Measurements from ENCODE around the gene OR8G1. TPM values are rescaled to one million over a fixed set of nuclear protein-coding genes. Genes with fewer than 3 reads are reported as not detected.

Gene OR8G1
- total RNA-seq, 1 donor from 2014 or later = not detected

- H3K36me3 Mint-ChIP-seq (ENCODE audit: low read depth) = no peaks in the 10 kb centered on the region
- no peak overlapping the region for H3K27ac Mint-ChIP-seq (ENCODE audit: unreplicated experiment)
- no peak for DNase-seq (ENCODE audit: low spot score)
- no peak overlapping the region for H3K4me3 Mint-ChIP-seq (ENCODE audit: unreplicated experiment)
- TF ChIP-seq CTCF (IDR thresholded peaks at IDR 0.05) = no peak
- no peaks in the 10 kb centered on the region for H3K4me1 Mint-ChIP-seq (ENCODE audit: low read depth)
- H3K27me3 Mint-ChIP-seq (ENCODE audit: low read depth) = no peaks in the 10 kb centered on the region
- H3K9me3 Mint-ChIP-seq (ENCODE audit: low read depth) = peaks cover 5% of the 10 kb centered on the region
These were observed 55.1 kb downstream of the OR8G1 start for GRCh38 chr11:124296016-124296415.

- DNase-seq (ENCODE audit: low spot score) = no peak
- Mint-ChIP-seq H3K4me1 (ENCODE audit: low read depth) (no peaks in the 10 kb centered on the region), H3K27ac (ENCODE audit: unreplicated experiment) (no peak overlapping the region), H3K27me3 (ENCODE audit: low read depth) (no peaks in the 10 kb centered on the region), H3K4me3 (ENCODE audit: unreplicated experiment) (no peak overlapping the region), H3K9me3 (ENCODE audit: low read depth) (no peaks in the 10 kb centered on the region), H3K36me3 (ENCODE audit: low read depth) (no peaks in the 10 kb centered on the region)
- no peak for TF ChIP-seq CTCF (IDR thresholded peaks at IDR 0.05)
These were observed 57.0 kb downstream of the OR8G1 start for GRCh38 chr11:124297921-124298320.

- no peak for DNase-seq (ENCODE audit: low spot score)
- Mint-ChIP-seq H3K4me3 (ENCODE audit: unreplicated experiment) (no peak overlapping the region), H3K36me3 (ENCODE audit: low read depth) (no peaks in the 10 kb centered on the region), H3K27ac (ENCODE audit: unreplicated experiment) (no peak overlapping the region), H3K4me1 (ENCODE audit: low read depth) (no peaks in the 10 kb centered on the region), H3K9me3 (ENCODE audit: low read depth) (no peaks in the 10 kb centered on the region), H3K27me3 (ENCODE audit: low read depth) (peaks cover 5% of the 10 kb centered on the region)
- TF ChIP-seq CTCF (IDR thresholded peaks at IDR 0.05) = no peak
These were observed 60.7 kb downstream of the OR8G1 start for GRCh38 chr11:124301548-124301947.

- Mint-ChIP-seq H3K36me3 (ENCODE audit: low read depth) (no peaks in the 10 kb centered on the region), H3K9me3 (ENCODE audit: low read depth) (no peaks in the 10 kb centered on the region), H3K4me3 (ENCODE audit: unreplicated experiment) (no peak overlapping the region), H3K27me3 (ENCODE audit: low read depth) (peaks cover 8% of the 10 kb centered on the region), H3K4me1 (ENCODE audit: low read depth) (no peaks in the 10 kb centered on the region), H3K27ac (ENCODE audit: unreplicated experiment) (no peak overlapping the region)
- no peak for TF ChIP-seq CTCF (IDR thresholded peaks at IDR 0.05)
- no peak for DNase-seq (ENCODE audit: low spot score)
These were observed 61.6 kb downstream of the OR8G1 start for GRCh38 chr11:124302347-124303125.

Other genes starting within 250 kb of the OR8G1 start
- not detected in 3 replicates for gene OR10G6, start 245.9 kb upstream of the OR8G1 start, total RNA-seq
- gene OR10G4, start 228.1 kb upstream of the OR8G1 start, total RNA-seq = not detected in 3 replicates
- not detected in 3 replicates for gene OR10G9, start 218.1 kb upstream of the OR8G1 start, total RNA-seq
- not detected in 3 replicates for gene OR10G8, start 214.3 kb upstream of the OR8G1 start, total RNA-seq
- gene OR10G7, start 199.8 kb upstream of the OR8G1 start, total RNA-seq = not detected in 3 replicates
- gene VWA5A, start 125.6 kb upstream of the OR8G1 start, total RNA-seq = 2.7 to 11.0 TPM (median 3.1 TPM) in 3 replicates
- not detected in 3 replicates for gene OR10D3, start 57.8 kb upstream of the OR8G1 start, total RNA-seq
- 0.20 TPM in 1 of 3 replicates, not detected in the others for gene OR8G5, start 15.3 kb downstream of the OR8G1 start, total RNA-seq
- gene OR8D1, start 72.9 kb downstream of the OR8G1 start, total RNA-seq = not detected in 3 replicates
- not detected in 3 replicates for gene OR8D2, start 79.1 kb downstream of the OR8G1 start, total RNA-seq
- gene OR8B2, start 143.4 kb downstream of the OR8G1 start, total RNA-seq = not detected in 3 replicates
- gene OR8B3, start 157.9 kb downstream of the OR8G1 start, total RNA-seq = not detected in 3 replicates
- not detected in 3 replicates for gene OR8B4, start 183.8 kb downstream of the OR8G1 start, total RNA-seq
- gene OR8B8, start 204.6 kb downstream of the OR8G1 start, total RNA-seq = not detected in 3 replicates

All from chondrocyte (in vitro differentiated cells).